ENCODE measurements around the gene MROH2B.

DNA sequence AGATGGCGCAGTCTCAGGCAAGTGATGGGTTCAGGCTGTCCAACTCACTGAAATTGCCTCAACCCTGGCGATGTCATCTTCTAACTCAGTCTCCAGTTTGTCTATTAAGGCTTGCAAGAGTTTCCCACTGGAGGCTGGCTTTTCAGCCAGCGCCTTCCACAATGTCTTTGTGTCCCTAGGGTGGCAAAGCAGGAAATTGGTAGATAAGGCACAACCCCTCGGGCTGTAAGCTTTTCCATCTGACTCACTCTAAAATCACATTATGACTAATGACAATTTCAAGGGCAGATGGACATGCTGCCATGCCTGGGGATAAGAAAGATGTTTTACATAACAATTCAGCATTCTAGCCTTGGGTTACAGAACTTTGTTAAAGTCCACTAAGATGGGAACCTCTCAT lies 61.9 kb downstream of the MROH2B start:
- TF ChIP-seq, protein P1, sequence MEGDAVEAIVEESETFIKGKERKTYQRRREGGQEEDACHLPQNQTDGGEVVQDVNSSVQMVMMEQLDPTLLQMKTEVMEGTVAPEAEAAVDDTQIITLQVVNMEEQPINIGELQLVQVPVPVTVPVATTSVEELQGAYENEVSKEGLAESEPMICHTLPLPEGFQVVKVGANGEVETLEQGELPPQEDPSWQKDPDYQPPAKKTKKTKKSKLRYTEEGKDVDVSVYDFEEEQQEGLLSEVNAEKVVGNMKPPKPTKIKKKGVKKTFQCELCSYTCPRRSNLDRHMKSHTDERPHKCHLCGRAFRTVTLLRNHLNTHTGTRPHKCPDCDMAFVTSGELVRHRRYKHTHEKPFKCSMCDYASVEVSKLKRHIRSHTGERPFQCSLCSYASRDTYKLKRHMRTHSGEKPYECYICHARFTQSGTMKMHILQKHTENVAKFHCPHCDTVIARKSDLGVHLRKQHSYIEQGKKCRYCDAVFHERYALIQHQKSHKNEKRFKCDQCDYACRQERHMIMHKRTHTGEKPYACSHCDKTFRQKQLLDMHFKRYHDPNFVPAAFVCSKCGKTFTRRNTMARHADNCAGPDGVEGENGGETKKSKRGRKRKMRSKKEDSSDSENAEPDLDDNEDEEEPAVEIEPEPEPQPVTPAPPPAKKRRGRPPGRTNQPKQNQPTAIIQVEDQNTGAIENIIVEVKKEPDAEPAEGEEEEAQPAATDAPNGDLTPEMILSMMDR (IDR thresholded peaks at IDR 0.05): no peak
- TF ChIP-seq POLR2A (IDR thresholded peaks at IDR 0.05): no peak
